Astrocyte (in vitro differentiated cells and primary cell): ENCODE results near the gene NUBPL.

Experiments used
- CTCF ChIP-seq: IDR thresholded peaks from 2 replicates; pipeline ENCODE4 v1.5.1; 2011; ENCODE audit warnings: low read depth, mild to moderate bottlenecking, inconsistent platforms, low read length, moderate library complexity; ENCODE audit not compliant: insufficient read depth
- EZH2 ChIP-seq: IDR thresholded peaks from 2 replicates; pipeline ENCODE4 v1.6.1; 2012; ENCODE audit warnings: mild to moderate bottlenecking, low read length, inconsistent platforms; ENCODE audit not compliant: insufficient read depth

GRCh38 chr14:31550589-31550988, 10.6 kb upstream of the NUBPL start:
- TF ChIP-seq CTCF (no peak), EZH2 (no peak)
